ENCODE results near the gene OLFML1.

The OLFML1 gene

GRCh38 chr11:7499081-7499480 lies 13.8 kb downstream of the OLFML1 start:
- ChIA-PET POLR2A (ENCODE audit: low non-redundant PET) (no interaction called here), CTCF (no interaction called here)
- DNase-seq (ENCODE audit: low spot score), result no peak
- H3K27ac ChIP-seq, result no peak overlapping the region
- no peak for TF ChIP-seq CTCF (conservative IDR thresholded peaks at IDR 0.05; ENCODE audit: low read depth)

- no peak for DNase-seq (ENCODE audit: low spot score)
- H3K27ac ChIP-seq, result no peak overlapping the region
- TF ChIP-seq CTCF (conservative IDR thresholded peaks at IDR 0.05; ENCODE audit: low read depth), result no peak
- POLR2A ChIA-PET (ENCODE audit: low non-redundant PET), result no interaction called here
- CTCF ChIA-PET, result no interaction called here
These were observed 14.9 kb downstream of the OLFML1 start for GRCh38 chr11:7500251-7500650.

GRCh38 chr11:7501251-7501650 lies 15.9 kb downstream of the OLFML1 start:
- no peak overlapping the region for H3K27ac ChIP-seq
- TF ChIP-seq CTCF (conservative IDR thresholded peaks at IDR 0.05; ENCODE audit: low read depth), result no peak
- CTCF ChIA-PET, result interaction anchor here (0.6 kb wide), 1 partner anchor 17 kb away, joined by 3 read pairs; no protein-coding TSS in a partner anchor
- DNase-seq (ENCODE audit: low spot score), result no peak
- POLR2A ChIA-PET (ENCODE audit: low non-redundant PET), result no interaction called here

DNA sequence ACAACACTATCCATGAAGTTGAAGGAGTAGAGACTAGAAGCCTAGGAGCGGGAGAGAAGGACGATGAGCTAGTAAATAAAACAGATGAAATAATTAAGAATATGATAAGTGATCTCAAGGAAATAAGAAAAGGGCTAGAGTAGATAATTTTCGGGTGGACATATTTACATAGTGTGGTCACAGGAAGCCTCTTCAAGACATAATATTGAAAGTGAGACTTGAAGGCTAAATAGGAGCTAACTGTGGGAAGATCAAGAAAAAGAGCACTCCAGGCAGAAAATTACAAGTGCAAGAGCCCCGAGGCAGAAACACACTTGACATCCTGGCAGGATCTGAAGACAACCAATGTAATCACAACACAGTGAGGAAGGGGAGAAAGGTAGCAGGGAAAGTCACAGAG lies 16.6 kb downstream of the OLFML1 start:
- TF ChIP-seq CTCF (conservative IDR thresholded peaks at IDR 0.05; ENCODE audit: low read depth), result no peak
- POLR2A ChIA-PET (ENCODE audit: low non-redundant PET), result no interaction called here
- CTCF ChIA-PET, result no interaction called here
- no peak overlapping the region for H3K27ac ChIP-seq
- no peak for DNase-seq (ENCODE audit: low spot score)

DNA sequence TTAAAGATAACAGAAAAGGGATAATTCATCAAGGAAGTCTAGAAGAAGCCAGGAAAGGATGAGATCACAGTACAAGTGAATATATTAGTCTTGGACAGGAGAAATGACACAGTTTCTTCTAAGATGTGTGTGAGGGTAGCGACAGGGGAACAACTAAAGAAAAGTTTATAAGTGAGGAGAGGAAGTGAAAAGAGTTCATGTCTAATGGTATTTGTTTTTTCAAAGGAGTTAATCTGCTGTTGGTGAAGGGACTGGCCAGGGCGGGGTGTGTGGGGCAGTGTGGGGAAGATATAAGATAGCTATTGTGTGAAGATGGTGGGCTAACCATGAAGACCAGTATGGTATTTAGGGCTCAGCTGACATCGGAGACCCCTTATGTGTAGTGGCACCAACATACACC lies 20.9 kb downstream of the OLFML1 start:
- no peak for TF ChIP-seq CTCF (conservative IDR thresholded peaks at IDR 0.05; ENCODE audit: low read depth)
- no peak for DNase-seq (ENCODE audit: low spot score)
- no peak overlapping the region for H3K27ac ChIP-seq
- POLR2A ChIA-PET (ENCODE audit: low non-redundant PET), result no interaction called here
- CTCF ChIA-PET, result no interaction called here

- H3K27ac ChIP-seq, result no peak overlapping the region
- DNase-seq (ENCODE audit: low spot score), result no peak
- TF ChIP-seq CTCF (conservative IDR thresholded peaks at IDR 0.05; ENCODE audit: low read depth), result no peak
- POLR2A ChIA-PET (ENCODE audit: low non-redundant PET), result no interaction called here
- CTCF ChIA-PET, result no interaction called here
These were observed 22.8 kb downstream of the OLFML1 start for GRCh38 chr11:7508087-7508486.

GRCh38 chr11:7509966-7510365 lies 24.7 kb downstream of the OLFML1 start:
- no peak for TF ChIP-seq CTCF (conservative IDR thresholded peaks at IDR 0.05; ENCODE audit: low read depth)
- CTCF ChIA-PET, result interaction anchor here (0.6 kb wide), 1 partner anchor 282 kb away, joined by 4 read pairs; no protein-coding TSS in a partner anchor
- POLR2A ChIA-PET (ENCODE audit: low non-redundant PET), result no interaction called here
- no peak for DNase-seq (ENCODE audit: low spot score)
- H3K27ac ChIP-seq, result no peak overlapping the region

Data from RWPE1 (cell line).